Right cardiac atrium (tissue), 5 donors: Measurements from ENCODE around the gene GPR157. TPM values are rescaled to one million over a fixed set of nuclear protein-coding genes. Genes with fewer than 3 reads are reported as not detected.
A peak's percentile ranks its signal among the peaks of the same experiment; 100 is the strongest.

Source experiments
- ATAC-seq, 2 donors: fragments of 200-7000 bp; cut with Tn5 transposase; one replicate each; pipeline versions ENCODE4 v1.8.0 to v1.9.1; 2020; ENCODE audit warnings: moderate library complexity in 2 of 2, mild to moderate bottlenecking in 1 of 2
- DNase-seq, 3 donors: peaks; one replicate each; pipeline ENCODE4 v3.0.0-alpha.2; 2020
- H3K27ac ChIP-seq: one replicate; pipeline ENCODE4 v1.5.1; 2013; ENCODE audit warnings: mild to moderate bottlenecking, low read length, control low read depth, moderate library complexity
- H3K27me3 ChIP-seq: one replicate; pipeline ENCODE4 v1.6.1; 2013; ENCODE audit not compliant: control insufficient read depth, insufficient read depth
- H3K4me1 ChIP-seq: one replicate; pipeline ENCODE4 v1.6.1; 2013; ENCODE audit warnings: low read length; ENCODE audit not compliant: control insufficient read depth, insufficient read depth
- H3K4me3 ChIP-seq: one replicate; pipeline ENCODE4 v1.5.1; 2013; ENCODE audit warnings: low read length, control low read depth
- H3K9me3 ChIP-seq: one replicate; pipeline ENCODE4 v1.6.1; 2013; ENCODE audit warnings: low read length; ENCODE audit not compliant: control insufficient read depth
- WGBS: extraction: QIAGEN DNeasy Blood & Tissue Kit; methylation state at CpG from one replicate; pipeline ENCODE4 v1.1.7; 2013; 5-methylcytosine and 5-hydroxymethylcytosine counted together
- intact Hi-C, 4 donors: fragments of 100-400 bp; cut with DNase I; formaldehyde crosslinking; loops; one replicate each; pipeline versions ENCODE4 v1.11.0 to v1.14.0; 2022 to 2023
- long read RNA-seq, 4 donors: library from polyadenylated mRNA; unstranded; transcript quantifications; one replicate each; pipeline ENCODE4 v2.0.0, GENCODE V29; 2020 to 2021
- polyA plus RNA-seq: library from polyadenylated mRNA; stranded (reverse); fragments of 200-250 nt; gene quantifications from one replicate; pipeline ENCODE4 v1.2.3, GENCODE V29; 2013
- total RNA-seq, 4 donors: library from RNA; stranded (reverse); fragmentation: NEBNext Ultra II Directional; extraction: Animal tissue kit (Norgen Biotek cat#: 25700); gene quantifications; one replicate each; pipeline ENCODE4 v1.2.1, GENCODE V29; 2021
- donor health status: healthy with polysubstance abuse.
- donor health status: DM: no; HTN: yes; CAD: no.
- donor health status: DM: no; HTN: no; CAD: no.
- donor health status: DM: no; HTN: yes; CAD: no; lungs with severe emphysema.
- donor health status: DM: yes; HTN: yes; CAD: no.

The GPR157 gene
- total RNA-seq (10 to 100 TPM; 23.3 to 28.7 (median 25.9) TPM), polyA plus RNA-seq (7.3 TPM)
- long read RNA-seq, donor 1, partial matches to known transcripts = 2 of 6 reads
- long read RNA-seq, donor 1, other reads (novel, unspliced or antisense) = 4 of 6 reads
- long read RNA-seq, donor 2, partial matches to known transcripts = 0 of 3 reads
- long read RNA-seq, donor 2, other reads (novel, unspliced or antisense) = 3 of 3 reads
- long read RNA-seq, donor 3, partial matches to known transcripts = 1 of 15 reads
- long read RNA-seq, donor 3, other reads (novel, unspliced or antisense) = 13 of 15 reads
- long read RNA-seq, donor 4, partial matches to known transcripts = 0 of 2 reads
- long read RNA-seq, donor 4, other reads (novel, unspliced or antisense) = 2 of 2 reads

DNA sequence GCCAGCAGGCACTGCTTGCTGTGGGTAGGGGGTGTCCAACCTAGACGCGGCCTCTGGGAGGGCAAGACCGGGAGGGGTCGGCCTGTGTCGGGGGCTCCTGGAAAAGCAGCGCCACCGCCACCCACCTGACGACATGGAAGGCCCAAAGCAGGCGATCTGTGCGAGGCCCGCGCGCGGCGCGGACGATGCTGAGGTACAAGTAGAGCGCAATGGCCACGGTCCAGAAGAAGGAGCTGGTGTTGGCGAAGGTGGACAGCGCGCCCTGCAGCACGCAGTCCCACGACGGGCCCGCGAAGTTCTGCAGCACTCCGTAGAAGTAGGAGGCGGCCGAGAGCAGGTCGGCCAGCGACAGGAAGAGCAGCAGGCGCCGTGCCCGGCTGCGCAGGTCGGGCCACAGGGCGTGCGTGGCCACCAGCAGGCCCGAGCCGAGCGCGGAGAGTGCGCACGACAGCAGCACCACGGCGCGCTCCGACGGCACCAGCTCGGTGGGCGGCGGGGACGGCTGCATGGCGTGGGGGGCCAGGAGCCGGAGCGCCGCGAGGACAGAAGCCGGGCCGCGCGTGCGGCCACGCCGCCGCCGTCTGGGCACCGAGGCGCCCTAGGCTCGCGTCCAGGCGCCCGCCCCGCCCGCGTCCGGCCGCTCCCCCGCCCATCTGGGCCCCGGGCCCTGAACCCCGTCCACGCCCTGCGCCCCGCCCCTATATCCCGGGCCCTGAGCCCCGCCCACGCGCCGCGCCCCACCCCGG, at the start of gene GPR157:
Gene GPR157 (minus strand): TSS at position 583 of the 746 bp plus-strand sequence. CDS start 75 bp downstream, at position 508.
- Histone ChIP-seq H3K4me1 (no peaks in the 10 kb centered on the region), H3K4me3 (peak within 1 kb of the TSS; percentile 48), H3K27ac (peak within 1 kb of the TSS; percentile 82), H3K27me3 (no peaks in the 10 kb centered on the region), H3K9me3 (no peaks in the 10 kb centered on the region)
- peak; percentile 96 to 97 for ATAC-seq
- WGBS = 2% methylated on average over 92 of the region's 92 CpGs
- peak; percentile 92 to 97 (median 97) for DNase-seq
- intact Hi-C loops = no loop called here

GRCh38 chr1:9174762-9175161, 45.9 kb upstream of the GPR157 start:
- Histone ChIP-seq H3K27ac (no peak overlapping the region), H3K9me3 (no peaks in the 10 kb centered on the region), H3K27me3 (no peaks in the 10 kb centered on the region), H3K4me3 (no peak overlapping the region), H3K4me1 (no peaks in the 10 kb centered on the region)
- 93% methylated on average over 10 of the region's 10 CpGs for WGBS
- ATAC-seq (no peak), DNase-seq (no peak)
- intact Hi-C loops = no loop called here

GRCh38 chr1:9174243-9174642, 45.3 kb upstream of the GPR157 start:
- DNase-seq (no peak), ATAC-seq (no peak)
- H3K27ac ChIP-seq = no peak overlapping the region
- no peak overlapping the region for H3K4me3 ChIP-seq
- H3K9me3 ChIP-seq = no peaks in the 10 kb centered on the region
- 64% methylated on average over 4 of the region's 4 CpGs for WGBS
- H3K27me3 ChIP-seq = no peaks in the 10 kb centered on the region
- H3K4me1 ChIP-seq = no peaks in the 10 kb centered on the region
- intact Hi-C loops = no loop called here

DNA sequence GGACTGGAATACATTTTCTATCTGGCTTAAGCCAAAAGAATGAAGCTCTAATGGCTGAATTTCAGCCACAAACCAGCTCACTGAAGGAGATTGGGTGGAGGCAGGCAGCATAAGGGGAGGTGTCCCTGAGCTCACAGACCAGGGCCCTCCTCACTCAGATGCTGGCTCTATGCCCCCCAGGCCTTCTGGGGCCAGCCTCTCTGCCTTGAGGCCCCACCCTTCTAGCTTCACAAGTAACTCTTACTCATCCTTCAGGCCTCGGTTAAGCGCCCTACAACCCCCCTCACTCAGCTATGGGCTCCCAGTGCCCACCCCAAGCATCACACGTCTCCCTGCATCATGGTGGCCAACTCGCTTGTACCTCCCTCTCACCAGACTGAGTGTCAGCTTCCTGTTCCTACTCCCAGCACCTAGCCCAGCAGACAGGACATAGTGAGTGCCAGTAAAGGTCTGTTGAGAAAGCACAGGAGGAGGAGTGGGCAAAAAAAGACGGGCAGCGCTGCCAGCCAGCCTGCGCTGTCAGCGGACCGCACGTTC, 40.8 kb upstream of the GPR157 start:
- intact Hi-C loops = no loop called here
- Histone ChIP-seq H3K4me3 (no peak overlapping the region), H3K4me1 (no peaks in the 10 kb centered on the region), H3K9me3 (no peaks in the 10 kb centered on the region), H3K27me3 (no peaks in the 10 kb centered on the region), H3K27ac (no peak overlapping the region)
- WGBS = 97% methylated on average over 10 of the region's 10 CpGs
- DNase-seq (no peak), ATAC-seq (no peak)

GRCh38 chr1:9167638-9168037, 38.7 kb upstream of the GPR157 start:
- 87% methylated on average over 2 of the region's 2 CpGs for WGBS
- H3K27me3 ChIP-seq = no peaks in the 10 kb centered on the region
- DNase-seq = no peak

GRCh38 chr1:9166289-9167235, 37.7 kb upstream of the GPR157 start:
- 76% methylated on average over 27 of the region's 27 CpGs for WGBS
- H3K27me3 ChIP-seq = no peaks in the 10 kb centered on the region
- ATAC-seq (no peak), DNase-seq (no peak)
- intact Hi-C loops = no loop called here
- no peaks in the 10 kb centered on the region for H3K9me3 ChIP-seq
- no peak overlapping the region for H3K27ac ChIP-seq
- H3K4me1 ChIP-seq = peaks cover 3% of the 10 kb centered on the region
- H3K4me3 ChIP-seq = no peak overlapping the region

More at GRCh38 chr1:9167638-9168037, 38.7 kb upstream of the GPR157 start:
- H3K27ac ChIP-seq = no peak overlapping the region
- peaks cover 3% of the 10 kb centered on the region for H3K4me1 ChIP-seq
- no peaks in the 10 kb centered on the region for H3K9me3 ChIP-seq
- no peak overlapping the region for H3K4me3 ChIP-seq
- ATAC-seq = no peak
- intact Hi-C loops = no loop called here

DNA sequence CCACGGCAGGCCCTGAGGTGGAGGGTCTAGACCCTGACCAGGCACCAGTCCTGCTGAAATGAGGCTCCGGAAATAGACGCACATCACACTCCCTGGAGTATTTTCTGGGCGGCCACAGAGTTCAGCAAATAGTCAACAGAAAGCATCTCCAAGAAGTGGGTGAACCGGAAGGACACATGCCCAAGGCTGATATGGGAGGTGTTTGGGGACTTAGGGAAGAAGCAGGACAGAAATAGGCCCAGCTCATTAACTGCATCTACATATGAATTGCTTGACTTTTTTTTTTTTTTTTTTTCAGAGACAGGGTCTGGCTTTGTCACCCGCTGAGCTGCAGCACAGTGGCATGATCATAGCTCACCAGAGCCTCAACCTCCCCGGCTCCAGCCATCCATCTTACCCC, 36.5 kb upstream of the GPR157 start:
- H3K27ac ChIP-seq = no peak overlapping the region
- H3K27me3 ChIP-seq = no peaks in the 10 kb centered on the region
- no peak for ATAC-seq
- 80% methylated on average over 7 of the region's 7 CpGs for WGBS
- no peak for DNase-seq
- peaks cover 3% of the 10 kb centered on the region for H3K4me1 ChIP-seq
- intact Hi-C loops = no loop called here
- H3K9me3 ChIP-seq = no peaks in the 10 kb centered on the region
- no peak overlapping the region for H3K4me3 ChIP-seq

DNA sequence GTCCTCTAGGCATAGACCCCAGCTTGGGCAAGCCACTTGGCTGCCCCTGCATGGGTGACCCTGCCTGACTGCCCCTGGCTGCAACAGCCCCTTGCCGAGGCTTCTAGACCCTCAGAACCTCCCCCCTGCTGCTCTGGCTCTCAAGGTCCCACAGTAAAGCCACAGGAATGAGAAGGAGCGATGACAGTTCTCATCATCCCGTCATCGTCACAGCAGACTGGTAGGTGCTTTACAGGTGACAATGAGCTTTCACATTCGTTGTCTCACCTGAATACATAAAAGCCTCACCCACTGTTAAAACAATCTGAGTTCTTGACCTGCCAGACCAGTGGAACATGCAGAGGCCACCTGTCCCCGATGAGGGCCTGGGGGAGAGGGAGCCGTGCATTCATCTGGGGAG, 36.0 kb upstream of the GPR157 start:
- Histone ChIP-seq H3K9me3 (no peaks in the 10 kb centered on the region), H3K27ac (no peak overlapping the region), H3K4me1 (peaks cover 3% of the 10 kb centered on the region), H3K27me3 (no peaks in the 10 kb centered on the region), H3K4me3 (no peak overlapping the region)
- ATAC-seq (no peak), DNase-seq (no peak)
- intact Hi-C loops = no loop called here
- 67% methylated on average over 7 of the region's 7 CpGs for WGBS

DNA sequence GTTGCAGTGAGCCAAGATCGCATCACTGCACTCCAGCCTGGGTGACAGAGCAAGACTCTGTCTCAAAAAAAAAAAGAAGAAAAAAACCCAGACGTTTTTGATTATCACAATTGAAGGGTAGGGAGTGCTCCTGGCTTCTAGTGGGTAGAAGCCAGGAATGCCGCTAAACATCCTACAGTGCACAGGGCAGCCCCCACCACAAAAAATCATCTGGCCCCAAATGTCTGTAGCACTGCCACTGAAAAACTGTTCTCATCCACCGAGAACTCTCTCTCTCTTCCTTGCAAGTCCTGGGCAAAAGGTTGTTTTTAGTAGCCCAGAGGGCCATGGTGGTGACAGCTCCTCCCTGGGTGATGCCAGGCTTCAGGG, 35.6 kb upstream of the GPR157 start:
- Histone ChIP-seq H3K4me3 (no peak overlapping the region), H3K4me1 (peaks cover 3% of the 10 kb centered on the region), H3K27me3 (no peaks in the 10 kb centered on the region), H3K9me3 (no peaks in the 10 kb centered on the region), H3K27ac (no peak overlapping the region)
- 55% methylated on average over 4 of the region's 4 CpGs for WGBS
- ATAC-seq (no peak), DNase-seq (no peak)
- intact Hi-C loops = no loop called here

DNA sequence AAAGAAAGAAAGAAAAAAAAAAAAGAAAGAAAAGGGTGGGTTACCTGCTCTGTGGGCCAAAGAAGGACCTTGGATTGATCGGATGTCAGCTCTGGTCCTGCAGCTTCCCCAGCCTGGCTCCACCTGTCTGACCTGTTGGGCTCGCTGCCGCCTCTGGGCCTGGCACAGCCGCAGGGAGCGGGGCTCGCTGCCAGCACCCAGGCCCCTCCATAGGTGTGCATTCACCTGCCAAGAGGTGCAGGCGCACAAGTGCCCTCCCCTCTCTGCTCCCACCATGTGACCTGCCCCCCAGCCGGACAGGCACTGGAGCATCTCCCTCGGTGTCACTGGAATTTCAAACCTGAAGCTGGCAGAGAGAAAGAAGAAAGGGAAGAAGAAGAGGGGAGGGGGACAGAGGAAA, 33.1 kb upstream of the GPR157 start:
- intact Hi-C loops = no loop called here
- DNase-seq (no peak), ATAC-seq (no peak)
- Histone ChIP-seq H3K4me3 (no peak overlapping the region), H3K4me1 (peaks cover 3% of the 10 kb centered on the region), H3K9me3 (no peaks in the 10 kb centered on the region), H3K27ac (no peak overlapping the region), H3K27me3 (no peaks in the 10 kb centered on the region)
- WGBS = 88% methylated on average over 7 of the region's 9 CpGs
